ENCODE results near the gene HAO1. TPM values are rescaled to one million over a fixed set of nuclear protein-coding genes. Genes with fewer than 3 reads are reported as not detected.

Gene HAO1
- total and polyA plus RNA-seq, 2 experiments from 2014 or later, result not detected

Small RNA genes lying within 50 kb of the gene (small RNA-seq; reads per million reads assigned to genes)
- gene AL021879.1 (ENCODE audit: low read depth, low replicate concordance), result not detected

Other genes with a start within 250 kb of the HAO1 start
- 20.4 and 27.7 TPM in 2 replicates for gene TMX4, start 79.3 kb upstream of the HAO1 start, total RNA-seq (2014; rRNA removed; shearing (Covaris generic))
- gene TMX4, start 79.3 kb upstream of the HAO1 start, polyA plus RNA-seq (2016; fragmentation: Nextera tagmentation; extraction: Ambion mirVana), result 32.9 and 33.2 TPM in 2 replicates
- gene PLCB1, start 191.8 kb upstream of the HAO1 start, total RNA-seq (2014; rRNA removed; shearing (Covaris generic)), result 12.8 and 14.4 TPM in 2 replicates
- 3.7 and 5.5 TPM in 2 replicates for gene PLCB1, start 191.8 kb upstream of the HAO1 start, polyA plus RNA-seq (2016; fragmentation: Nextera tagmentation; extraction: Ambion mirVana)